ENCODE measurements around the gene BTLA. TPM values are rescaled to one million over a fixed set of nuclear protein-coding genes. Genes with fewer than 3 reads are reported as not detected.

BTLA gene
- total RNA-seq, 4 donors from 2014 or later = 0.22 to 0.57 (median 0.41) TPM; not detected in 1

DNA sequence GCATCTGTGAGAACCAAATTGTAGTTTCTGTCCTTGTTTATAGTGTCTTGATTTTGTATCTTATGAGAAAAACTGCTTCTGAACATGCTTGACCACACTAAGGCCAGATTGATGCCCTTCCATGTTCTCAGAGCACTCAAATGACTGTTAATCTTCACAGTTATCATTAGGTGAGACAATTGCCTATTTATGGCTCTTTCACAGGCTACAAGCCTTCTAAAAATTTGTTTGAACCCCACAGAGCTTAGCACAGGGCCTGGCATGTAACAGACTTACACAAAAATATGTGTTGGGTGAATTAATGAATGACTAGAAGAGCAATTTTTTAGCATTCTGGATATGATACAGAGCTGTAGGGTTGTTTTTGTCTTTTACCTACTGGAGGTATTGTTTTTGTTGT lies 43.1 kb downstream of the BTLA start:
- no peaks in the 10 kb centered on the region for H3K27me3 ChIP-seq
- intact Hi-C loops (cut with DNase I) = no loop called here
- no peak overlapping the region for H3K4me3 ChIP-seq
- H3K4me1 ChIP-seq = no peaks in the 10 kb centered on the region
- no peak overlapping the region for H3K27ac ChIP-seq
- H3K36me3 ChIP-seq = no peaks in the 10 kb centered on the region
- no peaks in the 10 kb centered on the region for H3K9me3 ChIP-seq
- TF ChIP-seq, protein P1, sequence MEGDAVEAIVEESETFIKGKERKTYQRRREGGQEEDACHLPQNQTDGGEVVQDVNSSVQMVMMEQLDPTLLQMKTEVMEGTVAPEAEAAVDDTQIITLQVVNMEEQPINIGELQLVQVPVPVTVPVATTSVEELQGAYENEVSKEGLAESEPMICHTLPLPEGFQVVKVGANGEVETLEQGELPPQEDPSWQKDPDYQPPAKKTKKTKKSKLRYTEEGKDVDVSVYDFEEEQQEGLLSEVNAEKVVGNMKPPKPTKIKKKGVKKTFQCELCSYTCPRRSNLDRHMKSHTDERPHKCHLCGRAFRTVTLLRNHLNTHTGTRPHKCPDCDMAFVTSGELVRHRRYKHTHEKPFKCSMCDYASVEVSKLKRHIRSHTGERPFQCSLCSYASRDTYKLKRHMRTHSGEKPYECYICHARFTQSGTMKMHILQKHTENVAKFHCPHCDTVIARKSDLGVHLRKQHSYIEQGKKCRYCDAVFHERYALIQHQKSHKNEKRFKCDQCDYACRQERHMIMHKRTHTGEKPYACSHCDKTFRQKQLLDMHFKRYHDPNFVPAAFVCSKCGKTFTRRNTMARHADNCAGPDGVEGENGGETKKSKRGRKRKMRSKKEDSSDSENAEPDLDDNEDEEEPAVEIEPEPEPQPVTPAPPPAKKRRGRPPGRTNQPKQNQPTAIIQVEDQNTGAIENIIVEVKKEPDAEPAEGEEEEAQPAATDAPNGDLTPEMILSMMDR (IDR thresholded peaks at IDR 0.05) = no peak
- TF ChIP-seq POLR2A (IDR thresholded peaks at IDR 0.05) = no peak
- no peak for DNase-seq

DNA sequence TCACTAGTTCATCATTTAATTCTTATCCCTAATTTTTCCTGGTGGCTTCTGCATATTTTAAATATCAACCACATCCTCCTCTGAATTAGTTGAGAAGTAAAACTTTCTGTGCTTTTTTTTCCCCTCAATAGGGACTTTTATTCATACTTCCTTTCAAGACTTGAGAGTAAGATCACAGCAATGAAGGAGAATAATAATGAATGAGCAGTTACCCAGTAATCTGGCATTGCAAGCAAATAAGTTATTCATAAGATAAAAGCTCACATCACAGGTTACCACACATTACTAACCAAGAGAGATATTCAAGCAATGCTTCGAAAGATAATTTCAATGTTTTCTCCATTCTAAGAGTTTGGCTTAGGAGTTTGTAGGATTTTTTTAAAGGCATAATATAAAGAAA lies 50.3 kb downstream of the BTLA start:
- Histone ChIP-seq H3K27me3 (no peaks in the 10 kb centered on the region), H3K27ac (no peak overlapping the region), H3K4me1 (no peaks in the 10 kb centered on the region), H3K36me3 (no peaks in the 10 kb centered on the region), H3K4me3 (no peak overlapping the region), H3K9me3 (no peaks in the 10 kb centered on the region)
- TF ChIP-seq, protein P1 (IDR thresholded peaks at IDR 0.05) = no peak
- no peak for TF ChIP-seq POLR2A (IDR thresholded peaks at IDR 0.05)
- 43 to 96% methylated on average over 1 of the region's 1 CpG for WGBS, 2 donors
- intact Hi-C loops (cut with DNase I) = no loop called here
- DNase-seq = no peak

DNA sequence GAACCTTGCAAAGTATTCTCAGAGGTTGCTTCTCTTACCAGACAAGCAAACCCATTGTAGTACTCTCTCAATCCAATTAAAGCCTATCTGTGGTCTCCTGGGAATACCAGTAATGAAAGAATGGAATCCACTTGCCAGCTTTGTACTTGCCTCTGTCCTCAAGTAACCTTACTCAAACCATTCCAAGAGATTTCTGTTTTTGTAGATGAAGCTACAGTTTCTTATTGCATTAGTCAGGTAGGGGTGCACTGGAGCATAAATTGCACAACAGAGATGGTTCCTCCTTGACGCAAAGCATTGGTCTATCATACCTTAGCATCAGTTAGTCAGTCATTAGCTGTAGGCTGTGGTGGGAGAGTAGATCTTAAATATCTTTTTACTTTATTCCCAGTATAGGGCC lies 52.9 kb downstream of the BTLA start:
- H3K27ac ChIP-seq = no peak overlapping the region
- no peak overlapping the region for H3K4me3 ChIP-seq
- intact Hi-C loops (cut with DNase I) = no loop called here
- no peak for TF ChIP-seq POLR2A (IDR thresholded peaks at IDR 0.05)
- TF ChIP-seq, protein P1 (IDR thresholded peaks at IDR 0.05) = no peak
- no peaks in the 10 kb centered on the region for H3K36me3 ChIP-seq
- WGBS, 2 donors = 64 to 85% methylated on average over 1 of the region's 1 CpG
- no peaks in the 10 kb centered on the region for H3K4me1 ChIP-seq
- H3K27me3 ChIP-seq = no peaks in the 10 kb centered on the region
- no peak for DNase-seq
- H3K9me3 ChIP-seq = no peaks in the 10 kb centered on the region

DNA sequence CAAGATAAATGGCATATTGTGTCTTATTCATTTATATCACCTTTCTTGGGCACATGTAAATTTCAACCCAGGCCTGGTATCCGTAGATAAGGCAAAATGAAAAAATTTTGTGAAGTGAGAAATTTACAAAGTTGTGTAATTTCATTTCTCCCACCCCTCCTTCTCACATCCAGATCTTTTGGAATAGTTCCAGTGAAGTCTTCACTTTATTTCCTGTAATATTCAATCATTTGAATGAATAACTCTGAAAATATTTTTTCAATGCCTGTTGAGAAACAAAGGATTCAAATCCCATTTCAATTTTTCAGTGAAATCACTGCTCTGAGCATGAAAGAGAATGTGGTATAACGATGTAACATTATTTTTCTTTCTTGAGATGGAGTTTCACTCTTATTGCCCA lies 53.4 kb downstream of the BTLA start:
- Histone ChIP-seq H3K27ac (no peak overlapping the region), H3K27me3 (no peaks in the 10 kb centered on the region), H3K36me3 (no peaks in the 10 kb centered on the region), H3K4me3 (no peak overlapping the region), H3K9me3 (no peaks in the 10 kb centered on the region), H3K4me1 (no peaks in the 10 kb centered on the region)
- WGBS, 2 donors = 51 to 58% methylated on average over 2 of the region's 2 CpGs
- TF ChIP-seq, protein P1 (IDR thresholded peaks at IDR 0.05) = no peak
- intact Hi-C loops (cut with DNase I) = no loop called here
- DNase-seq = no peak

DNA sequence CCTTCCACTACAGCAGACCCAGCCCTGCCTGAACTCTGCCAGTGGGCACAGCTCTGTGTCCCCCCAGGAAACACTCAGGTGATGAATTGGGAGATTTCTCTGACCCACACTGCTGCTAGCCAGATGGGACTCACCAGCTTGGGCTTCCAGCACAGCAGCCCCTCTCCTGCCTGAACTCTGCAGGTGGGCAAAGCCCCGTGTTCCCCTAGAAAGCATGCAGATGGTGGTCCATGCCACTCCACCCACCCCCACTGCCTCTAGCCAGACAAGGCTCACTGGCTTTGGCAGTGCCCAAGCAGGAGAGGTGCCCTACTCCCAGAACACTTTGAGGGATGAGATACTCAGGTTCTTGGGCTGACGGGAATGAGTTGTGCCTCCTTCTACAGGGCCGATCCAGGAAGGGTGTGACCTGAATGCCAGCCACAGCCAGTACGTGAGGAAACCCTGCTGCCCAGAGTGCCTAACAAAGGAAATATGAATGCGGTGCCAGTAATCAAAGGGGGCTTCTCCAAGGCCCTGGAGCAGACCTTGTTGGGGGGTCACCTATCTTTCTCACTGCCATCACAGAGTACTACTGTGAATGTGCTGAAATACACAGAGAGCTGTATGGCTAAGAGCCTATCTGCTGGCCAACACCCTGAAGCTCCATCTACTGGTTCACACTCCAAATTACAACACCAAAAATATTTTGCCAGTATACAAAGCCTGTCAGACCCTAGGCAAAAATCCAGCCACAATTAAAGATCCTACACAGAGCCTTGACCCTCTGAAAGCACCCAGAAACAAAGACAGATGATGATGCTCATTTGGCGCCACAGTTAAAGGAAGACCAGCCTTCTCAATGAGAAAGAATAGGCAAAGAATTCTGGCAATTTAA lies 61.9 kb downstream of the BTLA start:
- H3K4me1 ChIP-seq = no peaks in the 10 kb centered on the region
- intact Hi-C loops (cut with DNase I) = no loop called here
- no peaks in the 10 kb centered on the region for H3K27me3 ChIP-seq
- no peak for DNase-seq
- no peak overlapping the region for H3K27ac ChIP-seq
- TF ChIP-seq POLR2A (IDR thresholded peaks at IDR 0.05) = no peak
- TF ChIP-seq, protein P1 (IDR thresholded peaks at IDR 0.05) = peak in 5 of 6 experiments; percentile 18 to 60 (median 33)
- 83 to 92% methylated on average over 2 to 4 of the region's 6 CpGs for WGBS, 2 donors
- no peak overlapping the region for H3K4me3 ChIP-seq
- no peaks in the 10 kb centered on the region for H3K36me3 ChIP-seq
- H3K9me3 ChIP-seq = peaks cover 0 to 11% (median 7%) of the 10 kb centered on the region in 3 donors
